ENCODE data around the gene GTPBP3. TPM values are rescaled to one million over a fixed set of nuclear protein-coding genes. Genes with fewer than 3 reads are reported as not detected.

The GTPBP3 gene
- total RNA-seq, 2 experiments from 2014 or later, result 83.2 to 113 TPM

DNA sequence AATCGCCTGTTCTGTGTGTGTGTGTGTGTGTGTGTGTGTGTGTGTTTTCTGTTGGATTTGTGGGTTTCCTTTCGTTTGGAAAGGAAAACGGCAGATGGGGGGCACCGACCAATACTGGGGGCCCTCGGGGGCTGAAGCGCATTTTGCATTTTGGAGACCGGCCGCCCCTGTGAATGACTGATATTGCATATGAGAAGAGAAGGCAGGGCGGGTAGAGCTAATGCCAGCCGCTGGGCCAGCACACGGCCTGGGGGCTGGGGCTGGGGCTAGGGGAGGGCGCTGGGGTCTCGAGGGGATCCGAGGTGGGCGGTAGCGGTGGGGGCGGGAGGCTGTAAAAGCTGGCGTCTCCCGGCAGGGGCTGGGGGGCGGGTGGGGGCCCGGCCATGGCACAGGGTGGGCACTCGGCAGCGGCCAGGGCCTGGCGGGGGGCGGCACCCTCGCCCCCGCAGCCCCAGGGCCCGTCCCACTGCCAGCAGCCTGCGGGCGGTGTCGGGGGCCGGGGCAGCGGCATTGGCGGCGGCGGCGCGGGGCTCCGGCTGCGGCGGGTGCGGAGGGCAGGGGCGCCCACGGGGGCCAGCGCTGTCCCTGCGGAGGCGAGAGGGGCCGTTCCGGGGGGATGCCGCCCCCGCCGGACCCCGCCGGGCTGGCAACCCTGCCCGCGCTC lies 13.9 kb upstream of the GTPBP3 start:
- H3K27ac ChIP-seq (ENCODE audit: low read depth, low read length, poor library complexity, severe bottlenecking), result no peak overlapping the region
- POLR2A ChIA-PET, result no interaction called here
- no peaks in the 10 kb centered on the region for H4K20me1 ChIP-seq (ENCODE audit: insufficient read depth, low read length)
- no peak for DNase-seq (ENCODE audit: low spot score)
- H3K4me3 ChIP-seq (ENCODE audit: low read depth, low read length, poor library complexity, severe bottlenecking), result no peak overlapping the region
- peaks cover 14% of the 10 kb centered on the region for H3K4me1 ChIP-seq (ENCODE audit: insufficient read depth, low read length, poor library complexity, severe bottlenecking)
- BruUV-seq (replicated peaks), result no TSS peak
- H3K9me2 ChIP-seq (ENCODE audit: insufficient read depth, low read length), result no peaks in the 10 kb centered on the region
- H3K4me2 ChIP-seq (ENCODE audit: low read length), result no peak overlapping the region
- CTCF ChIA-PET (ENCODE audit: unreplicated experiment), result no interaction called here
- H2AFZ ChIP-seq (ENCODE audit: low read length), result no peak overlapping the region
- H3K79me2 ChIP-seq (ENCODE audit: insufficient read depth, low read depth, low read length), result no peaks in the 10 kb centered on the region
- no peak for TF ChIP-seq EZH2phosphoT487 (IDR thresholded peaks at IDR 0.05; ENCODE audit: borderline replicate concordance, low read depth, low read length)
- intact Hi-C loops (cut with micrococcal nuclease; ENCODE audit: unreplicated experiment), result no loop called here
- H3K9me3 ChIP-seq (ENCODE audit: low read length), result no peaks in the 10 kb centered on the region
- peaks cover 35% of the 10 kb centered on the region for H3K36me3 ChIP-seq (ENCODE audit: insufficient read depth, low read length)

DNA sequence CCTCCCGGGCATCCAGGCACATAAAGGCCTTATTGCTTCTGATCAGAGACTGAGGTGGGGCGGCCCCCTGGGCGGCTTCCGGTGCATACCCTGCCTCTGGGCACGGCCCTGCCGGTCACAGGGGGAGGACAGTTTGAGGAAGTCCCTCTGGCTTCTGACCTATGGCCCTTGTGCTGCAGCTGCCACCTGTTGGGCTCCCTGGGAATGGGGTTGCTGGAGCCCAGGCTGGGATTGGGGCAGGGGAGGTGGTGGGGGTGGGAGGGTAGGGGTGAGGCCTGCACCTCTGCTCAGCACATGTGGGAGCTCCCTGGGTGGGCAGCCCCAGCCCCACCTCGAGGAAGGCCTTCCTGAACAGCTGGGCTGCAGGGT lies 13.4 kb upstream of the GTPBP3 start:
- Histone ChIP-seq H3K36me3 (ENCODE audit: insufficient read depth, low read length) (peaks cover 35% of the 10 kb centered on the region), H3K27ac (ENCODE audit: low read depth, low read length, poor library complexity, severe bottlenecking) (no peak overlapping the region), H2AFZ (ENCODE audit: low read length) (no peak overlapping the region), H3K79me2 (ENCODE audit: insufficient read depth, low read depth, low read length) (no peaks in the 10 kb centered on the region), H3K9me3 (ENCODE audit: low read length) (no peaks in the 10 kb centered on the region), H3K9me2 (ENCODE audit: insufficient read depth, low read length) (no peaks in the 10 kb centered on the region), H4K20me1 (ENCODE audit: insufficient read depth, low read length) (no peaks in the 10 kb centered on the region), H3K4me3 (ENCODE audit: low read depth, low read length, poor library complexity, severe bottlenecking) (no peak overlapping the region), H3K4me2 (ENCODE audit: low read length) (no peak overlapping the region), H3K4me1 (ENCODE audit: insufficient read depth, low read length, poor library complexity, severe bottlenecking) (peaks cover 14% of the 10 kb centered on the region)
- POLR2A ChIA-PET, result no interaction called here
- DNase-seq (ENCODE audit: low spot score), result no peak
- BruUV-seq (replicated peaks), result no TSS peak
- intact Hi-C loops (cut with micrococcal nuclease; ENCODE audit: unreplicated experiment), result no loop called here
- no peak for TF ChIP-seq EZH2phosphoT487 (IDR thresholded peaks at IDR 0.05; ENCODE audit: borderline replicate concordance, low read depth, low read length)
- TF ChIP-seq, protein P1, sequence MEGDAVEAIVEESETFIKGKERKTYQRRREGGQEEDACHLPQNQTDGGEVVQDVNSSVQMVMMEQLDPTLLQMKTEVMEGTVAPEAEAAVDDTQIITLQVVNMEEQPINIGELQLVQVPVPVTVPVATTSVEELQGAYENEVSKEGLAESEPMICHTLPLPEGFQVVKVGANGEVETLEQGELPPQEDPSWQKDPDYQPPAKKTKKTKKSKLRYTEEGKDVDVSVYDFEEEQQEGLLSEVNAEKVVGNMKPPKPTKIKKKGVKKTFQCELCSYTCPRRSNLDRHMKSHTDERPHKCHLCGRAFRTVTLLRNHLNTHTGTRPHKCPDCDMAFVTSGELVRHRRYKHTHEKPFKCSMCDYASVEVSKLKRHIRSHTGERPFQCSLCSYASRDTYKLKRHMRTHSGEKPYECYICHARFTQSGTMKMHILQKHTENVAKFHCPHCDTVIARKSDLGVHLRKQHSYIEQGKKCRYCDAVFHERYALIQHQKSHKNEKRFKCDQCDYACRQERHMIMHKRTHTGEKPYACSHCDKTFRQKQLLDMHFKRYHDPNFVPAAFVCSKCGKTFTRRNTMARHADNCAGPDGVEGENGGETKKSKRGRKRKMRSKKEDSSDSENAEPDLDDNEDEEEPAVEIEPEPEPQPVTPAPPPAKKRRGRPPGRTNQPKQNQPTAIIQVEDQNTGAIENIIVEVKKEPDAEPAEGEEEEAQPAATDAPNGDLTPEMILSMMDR (conservative IDR thresholded peaks at IDR 0.05; ENCODE audit: low read length), result no peak
- CTCF ChIA-PET (ENCODE audit: unreplicated experiment), result interaction anchor here (1.1 kb wide), 1 partner anchor 9 kb away, joined by 3 read pairs; no protein-coding TSS in a partner anchor

DNA sequence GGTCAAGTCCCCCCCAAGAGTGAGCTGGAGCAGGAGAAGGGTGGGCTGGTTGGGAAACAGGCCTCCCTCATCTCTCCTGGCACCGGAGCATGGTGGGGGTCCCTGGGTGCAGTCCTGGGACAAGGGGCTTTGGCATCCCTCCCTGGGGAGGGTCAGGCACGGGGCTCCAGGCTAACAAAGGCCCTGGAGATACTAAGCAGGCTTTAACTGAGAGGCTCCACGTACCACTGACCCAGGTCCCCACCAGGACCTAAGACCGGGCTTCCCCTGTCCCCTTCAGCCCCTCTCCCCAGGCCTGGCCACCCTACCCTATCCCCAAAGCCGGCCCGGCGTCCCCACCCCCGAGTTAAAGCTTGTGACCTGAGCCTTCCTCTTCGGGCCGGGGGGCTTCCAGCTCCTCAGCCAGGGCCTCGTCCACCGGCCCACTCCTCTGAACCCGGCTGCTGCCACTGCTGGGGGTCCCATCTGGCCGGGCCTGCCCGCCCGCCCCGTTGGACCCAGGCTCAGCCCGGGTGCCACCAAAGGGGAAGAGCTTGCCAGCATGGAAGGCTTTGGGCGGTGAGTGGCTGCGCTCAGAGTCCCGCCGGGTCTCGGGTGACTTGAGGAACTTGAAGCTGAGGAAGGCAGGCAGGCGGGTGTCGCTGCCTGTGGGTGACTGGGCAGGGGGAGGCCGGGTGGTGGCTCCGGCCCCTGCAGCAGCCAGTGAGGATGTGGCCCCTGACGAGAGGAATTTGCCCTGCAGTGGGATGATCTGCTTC lies 12.8 kb upstream of the GTPBP3 start:
- Histone ChIP-seq H3K4me3 (ENCODE audit: low read depth, low read length, poor library complexity, severe bottlenecking) (no peak overlapping the region), H3K4me2 (ENCODE audit: low read length) (no peak overlapping the region), H4K20me1 (ENCODE audit: insufficient read depth, low read length) (no peaks in the 10 kb centered on the region), H3K9me3 (ENCODE audit: low read length) (no peaks in the 10 kb centered on the region), H2AFZ (ENCODE audit: low read length) (no peak overlapping the region), H3K79me2 (ENCODE audit: insufficient read depth, low read depth, low read length) (no peaks in the 10 kb centered on the region), H3K27ac (ENCODE audit: low read depth, low read length, poor library complexity, severe bottlenecking) (no peak overlapping the region), H3K36me3 (ENCODE audit: insufficient read depth, low read length) (peaks cover 32% of the 10 kb centered on the region), H3K9me2 (ENCODE audit: insufficient read depth, low read length) (no peaks in the 10 kb centered on the region), H3K4me1 (ENCODE audit: insufficient read depth, low read length, poor library complexity, severe bottlenecking) (peaks cover 14% of the 10 kb centered on the region)
- POLR2A ChIA-PET, result interaction anchor here (0.6 to 0.7 kb wide), 2 partner anchors 16 to 67 kb away, joined by 3 read pairs; no protein-coding TSS in a partner anchor
- DNase-seq (ENCODE audit: low spot score), result no peak
- TF ChIP-seq EZH2phosphoT487 (IDR thresholded peaks at IDR 0.05; ENCODE audit: borderline replicate concordance, low read depth, low read length), result no peak
- TF ChIP-seq, protein P1 (conservative IDR thresholded peaks at IDR 0.05; ENCODE audit: low read length), result no peak
- CTCF ChIA-PET (ENCODE audit: unreplicated experiment), result interaction anchor here (1.1 kb wide), 1 partner anchor 8 kb away, joined by 3 read pairs; no protein-coding TSS in a partner anchor
- no TSS peak for BruUV-seq (replicated peaks)
- intact Hi-C loops (cut with micrococcal nuclease; ENCODE audit: unreplicated experiment), result no loop called here
